ENCODE results near the gene MMP25. TPM values are rescaled to one million over a fixed set of nuclear protein-coding genes. Genes with fewer than 3 reads are reported as not detected.

MMP25 gene
- total and polyA plus RNA-seq, 9 of the 15 experiments (the other 6 are each of a cell fraction or from before 2014, with no cell fraction given) = 0.03 to 0.04 TPM; not detected in 7

- TF ChIP-seq EWSR1 (IDR thresholded peaks at IDR 0.05; ENCODE audit: borderline replicate concordance, low read depth, partially characterized antibody) (no peak), ZNF143 (CRISPR knock-in tag; IDR thresholded peaks at IDR 0.05) (peak; percentile 99), SFPQ (IDR thresholded peaks at IDR 0.05; ENCODE audit: low read depth, low read length) (no peak), RERE (CRISPR knock-in tag; IDR thresholded peaks at IDR 0.05; ENCODE audit: borderline replicate concordance) (no peak), ZNF696 (CRISPR knock-in tag; conservative IDR thresholded peaks at IDR 0.05) (no peak), SETDB1 (IDR thresholded peaks at IDR 0.05; ENCODE audit: low read length) (peak; percentile 26), HMG20A (CRISPR knock-in tag; conservative IDR thresholded peaks at IDR 0.05) (no peak), POLR3G (IDR thresholded peaks at IDR 0.05; ENCODE audit: extremely low read depth, insufficient read length, insufficient replicate concordance) (no peak), MED1 (CRISPR knock-in tag; IDR thresholded peaks at IDR 0.05; ENCODE audit: borderline replicate concordance) (no peak), TOE1 (IDR thresholded peaks at IDR 0.05; ENCODE audit: borderline replicate concordance) (peak; percentile 88; the same call in 1 of the 2 replicates), TOE1 (CRISPR knock-in tag; IDR thresholded peaks at IDR 0.05; ENCODE audit: borderline replicate concordance, low read depth) (no peak), BCLAF1 (IDR thresholded peaks at IDR 0.05; ENCODE audit: borderline replicate concordance in 1 of 2, control insufficient read depth in 1 of 2, low read depth in 2 of 2, low read length in 1 of 2) (peak in 1 of 2 experiments; percentile 58; a peak in 2 of 4 replicates), HDAC8 (tag; IDR thresholded peaks at IDR 0.05) (peak; percentile 35; the same call in 1 of the 2 replicates), BACH1 (tag; IDR thresholded peaks at IDR 0.05) (no peak)
These were observed 22.5 kb upstream of the MMP25 start, which contains the start of the genes HCFC1R1 and THOC6 (continued) for GRCh38 chr16:3023669-3024478.

Data from K562 (cell line).